DOHH2 (cell line): Measurements from ENCODE around the gene CTSE.

Source experiments
- H3F3A ChIP-seq: fragments of 200-600 bp; sonication (generic), shearing (Covaris generic); 2 replicates; pipeline ENCODE4 v1.6.0; 2016; ENCODE audit warnings: antibody characterized with exemption, mild to moderate bottlenecking; ENCODE audit not compliant: control insufficient read depth, insufficient read depth
- H3K27ac ChIP-seq: fragments of 200-600 bp; sonication (generic); 2 replicates; pipeline ENCODE4 v1.5.1; 2014; ENCODE audit warnings: low read depth, mild to moderate bottlenecking, low read length, moderate library complexity
- H3K27me3 ChIP-seq: fragments of 200-600 bp; sonication (generic); 2 replicates; pipeline ENCODE4 v1.6.1; 2014; ENCODE audit warnings: mild to moderate bottlenecking, low read length, mixed read lengths; ENCODE audit not compliant: control insufficient read depth
- H3K36me3 ChIP-seq: fragments of 200-600 bp; sonication (generic); 2 replicates; pipeline ENCODE4 v1.6.1; 2014; ENCODE audit warnings: mild to moderate bottlenecking, low read length, moderate library complexity, mixed read lengths; ENCODE audit not compliant: control insufficient read depth
- H3K4me1 ChIP-seq: fragments of 200-600 bp; sonication (generic); 2 replicates; pipeline ENCODE4 v1.6.1; 2014; ENCODE audit warnings: mild to moderate bottlenecking, low read length, mixed read lengths; ENCODE audit not compliant: control insufficient read depth
- H3K4me2 ChIP-seq: fragments of 200-600 bp; sonication (generic); 2 replicates; pipeline ENCODE4 v1.6.0; 2014; ENCODE audit warnings: mild to moderate bottlenecking, low read length, moderate library complexity
- H3K4me3 ChIP-seq: fragments of 200-600 bp; sonication (generic); 2 replicates; pipeline ENCODE4 v1.5.1; 2014; ENCODE audit warnings: mild to moderate bottlenecking, low read length, mixed read lengths
- H3K79me2 ChIP-seq: fragments of 200-600 bp; sonication (generic); 2 replicates; pipeline ENCODE4 v1.6.1; 2014; ENCODE audit warnings: mild to moderate bottlenecking, low read length, mixed read lengths; ENCODE audit not compliant: control insufficient read depth
- H3K9me2 ChIP-seq: fragments of 200-600 bp; sonication (generic); replicated peaks from 2 replicates; pipeline ENCODE4 v1.6.1; 2014; ENCODE audit warnings: mild to moderate bottlenecking, low read length, mixed read lengths; ENCODE audit not compliant: control insufficient read depth
- H3K9me3 ChIP-seq: fragments of 200-600 bp; sonication (generic); 2 replicates; pipeline ENCODE4 v1.6.1; 2014; ENCODE audit warnings: antibody characterized with exemption, low read length, mixed read lengths; ENCODE audit not compliant: control insufficient read depth, insufficient read depth
- H4K20me1 ChIP-seq: fragments of 200-600 bp; sonication (generic); 2 replicates; pipeline ENCODE4 v1.6.0; 2014; ENCODE audit warnings: low read depth, mild to moderate bottlenecking, antibody characterized with exemption, low read length, moderate library complexity; ENCODE audit not compliant: control insufficient read depth, insufficient read depth
- CTCF ChIP-seq: fragments of 200-600 bp; sonication (generic); IDR thresholded peaks from one replicate; pipeline ENCODE4 v1.5.1; 2014; ENCODE audit warnings: antibody characterized with exemption, mild to moderate bottlenecking, low read depth, low read length; ENCODE audit not compliant: poor library complexity, severe bottlenecking
- EZH2phosphoT487 ChIP-seq: fragments of 200-600 bp; sonication (generic); IDR thresholded peaks from 2 replicates; pipeline ENCODE4 v1.6.1; 2017; ENCODE audit warnings: borderline replicate concordance, mild to moderate bottlenecking, antibody characterized with exemption, low read length, moderate library complexity, mixed read lengths

Gene CTSE

GRCh38 chr1:206036663-206037455 lies 13.2 kb upstream of the CTSE start:
- Histone ChIP-seq H3K27ac (peak overlapping the region; percentile 15), H3K4me1 (peaks cover 86% of the 10 kb centered on the region), H4K20me1 (no peaks in the 10 kb centered on the region), H3F3A (peaks cover 27% of the 10 kb centered on the region), H3K79me2 (no peaks in the 10 kb centered on the region), H3K4me3 (peak overlapping the region; percentile 0; the same call in 1 of the 2 replicates), H3K27me3 (no peaks in the 10 kb centered on the region), H3K4me2 (peak overlapping the region; percentile 21), H3K9me2 (no peaks in the 10 kb centered on the region), H3K9me3 (no peaks in the 10 kb centered on the region), H3K36me3 (no peaks in the 10 kb centered on the region)
- TF ChIP-seq EZH2phosphoT487 (no peak), CTCF (no peak)

GRCh38 chr1:206035027-206035426 lies 11.3 kb upstream of the CTSE start:
- no peak for TF ChIP-seq CTCF
- TF ChIP-seq EZH2phosphoT487 = no peak
- Histone ChIP-seq H4K20me1 (no peaks in the 10 kb centered on the region), H3K4me2 (peak overlapping the region; percentile 45), H3K27me3 (no peaks in the 10 kb centered on the region), H3K4me3 (0 out of 2 replicates have a peak overlapping the region, but pooled peaks have one; percentile 8), H3K9me2 (no peaks in the 10 kb centered on the region), H3K79me2 (no peaks in the 10 kb centered on the region), H3K36me3 (no peaks in the 10 kb centered on the region), H3F3A (peaks cover 12% of the 10 kb centered on the region), H3K9me3 (no peaks in the 10 kb centered on the region), H3K4me1 (peaks cover 83% of the 10 kb centered on the region), H3K27ac (no peak overlapping the region)

GRCh38 chr1:206032380-206033140 lies 8.9 kb upstream of the CTSE start:
- Histone ChIP-seq H4K20me1 (no peaks in the 10 kb centered on the region), H3K9me3 (no peaks in the 10 kb centered on the region), H3K4me2 (peak overlapping the region; percentile 13), H3K36me3 (no peaks in the 10 kb centered on the region), H3K27me3 (peaks cover 7% of the 10 kb centered on the region), H3K4me3 (no peak overlapping the region; the same call in 1 of the 2 replicates), H3K4me1 (peaks cover 60% of the 10 kb centered on the region), H3K79me2 (no peaks in the 10 kb centered on the region), H3F3A (0 out of 2 replicates have a peak, but pooled peaks cover 7% of the 10 kb centered on the region), H3K9me2 (no peaks in the 10 kb centered on the region), H3K27ac (no peak overlapping the region)
- no peak for TF ChIP-seq CTCF
- TF ChIP-seq EZH2phosphoT487 = no peak
